Astrocyte (in vitro differentiated cells and primary cell): ENCODE measurements around the gene BTF3.

Source experiments
- EZH2 ChIP-seq: IDR thresholded peaks from 2 replicates; pipeline ENCODE4 v1.6.1; 2012; ENCODE audit warnings: mild to moderate bottlenecking, low read length, inconsistent platforms; ENCODE audit not compliant: insufficient read depth
- TF ChIP-seq, protein P1 (sequence below): IDR thresholded peaks from 2 replicates; pipeline ENCODE4 v1.5.1; 2011; ENCODE audit warnings: low read depth, mild to moderate bottlenecking, inconsistent platforms, low read length, moderate library complexity; ENCODE audit not compliant: insufficient read depth

DNA sequence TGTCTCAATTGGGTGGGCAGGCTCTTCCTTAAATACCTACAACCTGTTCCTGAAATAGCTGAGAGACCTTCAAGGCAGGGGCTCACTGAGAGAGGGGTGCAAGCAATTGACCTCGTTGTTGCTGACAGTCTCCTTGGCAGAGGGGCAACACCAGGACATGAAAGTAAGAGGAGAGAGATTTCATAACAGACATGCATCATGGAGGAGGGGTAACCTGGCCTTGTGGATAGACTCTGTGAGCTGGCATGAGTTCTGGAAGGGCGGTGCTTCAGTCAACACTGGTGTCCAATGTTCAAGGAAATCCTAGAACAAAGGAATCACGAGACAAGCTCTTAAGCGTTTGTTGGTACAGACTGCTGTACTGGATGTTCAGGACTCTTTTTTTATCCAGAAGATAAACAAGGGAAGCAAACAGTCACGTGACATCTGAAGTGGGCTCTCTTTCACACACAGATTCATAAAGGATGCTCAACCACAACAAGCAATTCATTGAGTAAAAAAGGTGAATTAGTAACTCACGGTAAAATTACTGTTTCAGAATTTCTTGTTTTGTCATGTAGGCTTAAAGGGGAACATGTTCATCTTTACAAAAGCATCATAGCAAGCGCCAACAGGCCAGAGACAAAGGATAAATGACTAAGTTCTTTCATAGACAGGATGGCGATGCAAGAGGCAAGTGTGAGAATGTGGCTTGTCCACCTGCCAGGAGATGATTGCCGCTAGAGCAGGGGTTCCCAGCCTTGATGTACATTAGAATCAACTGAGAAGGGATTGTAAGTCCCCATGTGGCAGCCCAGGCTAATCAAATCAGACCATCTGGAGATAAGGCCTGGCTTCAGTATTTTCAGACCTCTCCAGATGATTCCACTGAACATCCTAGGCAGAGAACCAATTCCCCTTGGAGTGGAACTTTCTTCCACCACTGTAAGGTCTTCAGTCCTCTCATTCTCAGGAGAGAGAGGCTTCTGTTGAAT lies 46.5 kb downstream of the BTF3 start:
- TF ChIP-seq, protein P1, sequence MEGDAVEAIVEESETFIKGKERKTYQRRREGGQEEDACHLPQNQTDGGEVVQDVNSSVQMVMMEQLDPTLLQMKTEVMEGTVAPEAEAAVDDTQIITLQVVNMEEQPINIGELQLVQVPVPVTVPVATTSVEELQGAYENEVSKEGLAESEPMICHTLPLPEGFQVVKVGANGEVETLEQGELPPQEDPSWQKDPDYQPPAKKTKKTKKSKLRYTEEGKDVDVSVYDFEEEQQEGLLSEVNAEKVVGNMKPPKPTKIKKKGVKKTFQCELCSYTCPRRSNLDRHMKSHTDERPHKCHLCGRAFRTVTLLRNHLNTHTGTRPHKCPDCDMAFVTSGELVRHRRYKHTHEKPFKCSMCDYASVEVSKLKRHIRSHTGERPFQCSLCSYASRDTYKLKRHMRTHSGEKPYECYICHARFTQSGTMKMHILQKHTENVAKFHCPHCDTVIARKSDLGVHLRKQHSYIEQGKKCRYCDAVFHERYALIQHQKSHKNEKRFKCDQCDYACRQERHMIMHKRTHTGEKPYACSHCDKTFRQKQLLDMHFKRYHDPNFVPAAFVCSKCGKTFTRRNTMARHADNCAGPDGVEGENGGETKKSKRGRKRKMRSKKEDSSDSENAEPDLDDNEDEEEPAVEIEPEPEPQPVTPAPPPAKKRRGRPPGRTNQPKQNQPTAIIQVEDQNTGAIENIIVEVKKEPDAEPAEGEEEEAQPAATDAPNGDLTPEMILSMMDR, result no peak
- TF ChIP-seq EZH2, result no peak
